BJ (cell line): ENCODE data around the gene ACAP3. TPM values are rescaled to one million over a fixed set of nuclear protein-coding genes. Genes with fewer than 3 reads are reported as not detected.

Experiments used
- CTCF ChIA-PET: fragments of 350-600 bp; formaldehyde crosslinking; extraction: SDS; loops from one replicate; lab custom pipeline; 2021; ENCODE audit warnings: antibody characterized with exemption, inconsistent platforms; lab: Yijun Ruan, JAX
- POLR2A ChIA-PET: fragments of 300-600 bp; sonication (Branson Sonifier 250); formaldehyde crosslinking; extraction: SDS; loops from one replicate; lab custom pipeline; 2021; ENCODE audit warnings: antibody characterized with exemption; lab: Charles Lee
- DNase-seq: peaks from one replicate; pipeline ENCODE4 v3.0.0-alpha.2; 2011; ENCODE audit warnings: low read depth
- H3K27me3 ChIP-seq: 2 replicates; pipeline ENCODE4 v1.6.0; 2011; ENCODE audit warnings: low read length; ENCODE audit not compliant: control insufficient read depth, insufficient read depth
- H3K36me3 ChIP-seq: 2 replicates; pipeline ENCODE4 v1.5.1; 2011; ENCODE audit warnings: low read length; ENCODE audit not compliant: control insufficient read depth, insufficient read depth
- H3K4me3 ChIP-seq: 2 replicates; pipeline ENCODE4 v1.5.1; 2011; ENCODE audit warnings: low read depth, mild to moderate bottlenecking, control low read depth, low read length
- CTCF ChIP-seq: IDR thresholded peaks from 2 replicates; pipeline ENCODE4 v1.5.1; 2011; ENCODE audit warnings: low read depth, mild to moderate bottlenecking, control low read depth, inconsistent platforms, low read length, moderate library complexity; ENCODE audit not compliant: insufficient read depth
- polyA plus RNA-seq: library from polyadenylated mRNA; depleted of rRNA; stranded (reverse); fragments of >200 nt; gene quantifications from 2 replicates; pipeline ENCODE4 v1.2.3, GENCODE V29; 2011

Gene ACAP3
- polyA plus RNA-seq, 1 experiment, result 33.9 TPM

DNA sequence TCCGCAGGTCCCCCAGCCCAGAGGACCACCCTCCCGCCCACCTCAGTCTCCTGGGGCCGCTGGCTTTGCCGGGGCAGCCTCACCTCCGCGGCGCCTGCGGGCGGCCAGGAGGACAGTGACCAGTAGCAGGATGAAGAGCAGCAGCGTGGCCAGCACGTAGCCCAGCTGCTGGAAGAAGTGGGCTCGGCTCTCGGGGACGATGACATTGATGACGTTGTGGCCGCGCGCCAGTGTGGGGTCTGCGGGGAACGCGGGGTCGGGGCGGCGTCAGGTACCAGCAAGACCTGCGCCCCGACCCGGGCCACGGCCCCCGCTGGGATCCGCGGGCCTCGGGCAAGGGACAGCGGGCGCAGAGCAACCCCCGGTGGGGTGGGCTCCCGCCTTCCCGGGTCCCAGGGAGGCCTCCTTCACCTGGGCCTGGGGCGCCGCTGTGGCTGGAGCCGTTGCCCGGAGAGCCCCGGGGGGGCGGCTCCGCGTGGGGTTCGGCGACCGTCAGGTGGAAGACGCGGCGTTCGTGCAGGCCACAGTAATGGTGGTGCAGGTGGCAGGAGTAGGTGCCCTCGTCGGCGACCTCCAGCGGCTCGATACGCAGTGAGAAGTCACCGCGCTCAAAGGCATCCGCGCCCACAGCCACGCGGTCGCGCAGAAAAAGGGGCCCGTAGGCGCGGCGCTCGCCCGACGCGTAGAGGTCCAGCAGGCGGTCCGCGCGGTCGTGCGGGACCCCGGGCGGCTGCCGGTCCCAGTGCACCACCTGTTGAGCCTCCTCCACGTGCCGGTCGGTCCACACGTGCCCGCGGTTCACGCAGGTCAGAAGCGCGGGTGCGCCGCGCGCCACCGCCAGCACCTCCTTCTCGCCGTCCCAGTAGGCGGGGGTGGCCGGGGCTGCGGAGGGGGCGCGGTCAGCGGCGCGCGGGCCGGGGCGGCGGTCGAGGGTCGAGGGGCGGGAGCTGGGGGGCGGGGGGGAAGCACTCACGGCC is 46.8 kb upstream of the ACAP3 start:
- CTCF ChIA-PET, result interaction anchor here (4.2 kb wide), 1 partner anchor 19 kb away, joined by 43 read pairs; the partner anchor contains the start of gene AURKAIP1
- DNase-seq, result no peak
- H3K4me3 ChIP-seq, result peak overlapping the region; percentile 95

DNA sequence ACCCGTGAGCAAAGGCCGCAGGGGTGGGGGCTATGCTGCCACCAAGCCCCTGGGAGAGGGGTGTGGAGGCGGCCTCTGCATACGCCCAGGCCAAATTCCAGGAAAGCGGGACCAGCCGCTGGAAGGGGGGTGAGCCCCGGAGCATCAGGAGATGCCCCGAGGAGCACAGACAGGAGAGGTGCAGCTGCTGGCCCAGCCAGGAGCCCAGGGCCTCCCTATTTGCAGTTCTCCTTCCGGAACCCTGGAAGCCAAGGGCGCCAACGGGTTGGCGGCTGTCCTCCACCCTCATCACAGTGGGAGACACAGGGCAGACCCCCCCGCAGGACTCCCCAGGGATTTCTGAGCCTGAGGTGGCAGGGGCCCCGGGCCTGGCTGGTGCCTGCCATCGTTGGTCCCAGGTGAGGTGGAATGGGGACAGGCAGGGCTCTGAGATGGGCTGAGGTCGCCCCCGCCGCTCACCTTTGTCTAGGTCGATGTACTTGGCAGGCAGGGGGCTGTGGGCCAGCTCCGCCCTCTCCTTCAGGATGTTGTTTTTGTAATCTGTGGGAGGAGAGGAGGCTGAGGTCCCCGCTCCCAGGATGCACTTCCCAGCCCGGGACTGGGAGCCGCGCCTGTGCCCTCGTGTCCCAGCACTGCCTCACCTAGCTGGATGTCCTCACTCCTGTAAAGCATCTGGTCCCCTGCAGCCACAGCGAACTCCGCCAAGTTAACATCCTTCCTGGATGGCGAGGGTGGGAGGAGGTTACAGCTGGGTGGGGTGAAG is 45.8 kb upstream of the ACAP3 start:
- Histone ChIP-seq H3K36me3 (peaks cover 31% of the 10 kb centered on the region), H3K4me3 (no peak overlapping the region), H3K27me3 (no peaks in the 10 kb centered on the region)
- no peak for DNase-seq
- ChIA-PET CTCF (interaction anchor here (4.2 kb wide), 1 partner anchor 20 kb away, joined by 43 read pairs; the partner anchor contains the start of gene AURKAIP1), POLR2A (no interaction called here)
- no peak for TF ChIP-seq CTCF

More for the DNA sequence above, 46.8 kb upstream of the ACAP3 start:
- TF ChIP-seq CTCF, result no peak
- POLR2A ChIA-PET, result no interaction called here
- Histone ChIP-seq H3K36me3 (peaks cover 31% of the 10 kb centered on the region), H3K27me3 (no peaks in the 10 kb centered on the region)

DNA sequence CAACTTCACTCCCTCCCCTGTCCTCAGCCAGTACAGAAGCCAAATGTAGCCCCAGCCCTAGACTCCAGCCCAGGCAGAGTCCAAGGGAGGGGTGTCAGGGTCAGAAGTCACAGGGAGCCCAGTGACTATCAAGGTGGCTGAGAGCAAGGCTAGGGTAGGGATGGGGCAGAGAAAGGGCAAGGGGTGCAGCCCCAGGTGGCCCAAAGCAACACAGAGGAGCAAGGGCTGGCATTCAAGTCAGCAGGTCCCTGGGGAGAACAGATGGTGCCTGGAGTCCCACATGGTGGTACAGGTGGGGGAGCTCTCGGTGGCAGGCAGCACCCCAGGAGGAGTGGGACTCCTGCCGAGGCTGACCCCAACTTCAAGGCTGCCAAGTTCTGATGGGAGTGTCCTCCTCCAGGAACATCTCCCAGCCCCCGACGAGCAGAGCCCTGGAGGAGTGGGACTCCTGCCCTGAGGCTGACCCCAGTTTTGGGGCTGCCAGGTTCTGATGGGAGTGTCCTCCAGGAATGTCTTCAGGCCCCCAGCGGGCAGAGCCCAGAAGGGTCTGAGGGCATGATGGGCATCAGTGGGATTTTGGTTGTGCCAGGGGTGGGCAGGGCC is 45.2 kb upstream of the ACAP3 start:
- no peak overlapping the region for H3K4me3 ChIP-seq
- ChIA-PET POLR2A (no interaction called here), CTCF (interaction anchor here (0.6 to 4.2 kb wide), 2 partner anchors 20 to 370 kb away, joined by 3 to 43 read pairs; partner anchors contain the start of gene AURKAIP1)
- H3K27me3 ChIP-seq, result no peaks in the 10 kb centered on the region
- peaks cover 31% of the 10 kb centered on the region for H3K36me3 ChIP-seq
- TF ChIP-seq CTCF, result no peak
- DNase-seq, result no peak

DNA sequence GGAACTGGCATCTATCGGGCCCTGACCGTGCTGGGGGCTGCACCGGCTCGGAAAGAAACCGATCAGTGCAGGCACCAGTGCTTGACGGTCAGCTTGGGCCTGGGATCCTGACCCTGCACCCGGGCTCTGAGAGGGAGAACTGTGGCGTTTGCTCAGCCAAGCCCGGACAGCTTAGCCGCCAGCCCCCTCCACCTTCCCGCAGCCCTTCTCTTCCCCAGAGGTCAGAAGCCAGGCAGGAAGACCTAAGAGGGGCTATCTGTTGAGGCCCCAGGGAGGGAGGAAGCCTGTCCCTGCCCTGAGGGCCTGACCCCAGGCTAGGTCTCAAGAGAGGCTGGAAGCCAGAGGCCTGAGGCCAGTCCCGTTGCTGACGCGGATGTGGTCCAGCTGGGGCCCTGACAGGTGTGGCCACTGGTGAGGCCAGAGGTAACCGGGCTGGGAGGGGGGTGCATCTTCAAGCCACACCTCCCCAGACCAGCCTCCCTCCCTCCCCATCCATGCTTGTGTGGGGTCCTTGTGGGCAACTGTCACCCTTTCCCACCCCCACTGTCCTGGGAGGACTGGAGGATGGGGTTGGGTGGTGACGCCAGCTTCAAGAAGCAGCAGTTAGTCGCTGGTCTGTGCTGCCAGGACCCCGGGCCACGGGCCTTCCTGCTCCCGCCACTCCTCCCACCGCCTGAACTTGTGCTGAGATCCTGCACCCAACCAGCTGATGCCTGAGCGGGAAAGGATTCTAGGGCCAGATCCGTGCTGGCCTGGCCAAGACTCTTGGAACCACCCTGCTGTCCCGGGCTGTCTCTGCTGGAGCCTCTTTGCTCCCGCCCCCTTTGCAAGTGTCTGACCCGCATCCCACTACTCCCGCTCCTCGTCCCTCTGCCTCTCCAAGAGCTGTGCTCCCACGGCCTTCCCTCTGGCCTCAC is 44.0 kb upstream of the ACAP3 start:
- Histone ChIP-seq H3K27me3 (no peaks in the 10 kb centered on the region), H3K4me3 (peak overlapping the region; percentile 9), H3K36me3 (peaks cover 31% of the 10 kb centered on the region)
- ChIA-PET CTCF (interaction anchor here (0.6 to 4.2 kb wide), 6 partner anchors 21 to 369 kb away, joined by 3 to 43 read pairs (median 3); partner anchors contain the start of gene AURKAIP1), POLR2A (no interaction called here)
- no peak for TF ChIP-seq CTCF
- no peak for DNase-seq
